Esophagus squamous epithelium (tissue), 5 donors: Measurements from ENCODE around the gene TXNDC2. TPM values are rescaled to one million over a fixed set of nuclear protein-coding genes. Genes with fewer than 3 reads are reported as not detected.

Source experiments
- DNase-seq: peaks from one replicate; lab custom pipeline; 2025; lab: John Stamatoyannopoulos, UW
- H3K27ac ChIP-seq, 4 donors: fragments of 200-600 bp; sonication (generic); one replicate each; pipeline ENCODE4 v1.5.1; 2016 to 2019; ENCODE audit warnings: mild to moderate bottlenecking in 1 of 4
- H3K27me3 ChIP-seq, 4 donors: fragments of 200-600 bp; sonication (generic); 1 replicate in 3 of 4; 2 replicates in 1 of 4; pipeline versions ENCODE4 v1.5.1 to v1.6.0; 2017 to 2021; ENCODE audit warnings: antibody characterized with exemption in 1 of 4
- H3K36me3 ChIP-seq, 3 donors: fragments of 200-600 bp; sonication (generic); one replicate each; pipeline ENCODE4 v1.5.1; 2016 to 2019
- H3K4me1 ChIP-seq, 3 donors: fragments of 200-600 bp; sonication (generic); one replicate each; pipeline ENCODE4 v1.5.1; 2017 to 2019
- H3K4me3 ChIP-seq, 4 donors: fragments of 200-600 bp; sonication (generic); 1 replicate in 3 of 4; 2 replicates in 1 of 4; pipeline ENCODE4 v1.5.1; 2016 to 2019; ENCODE audit warnings: mild to moderate bottlenecking in 2 of 4, moderate library complexity in 1 of 4
- H3K9me3 ChIP-seq, 3 donors: fragments of 200-600 bp; sonication (generic); one replicate each; pipeline ENCODE4 v1.5.1; 2016 to 2019
- POLR2A ChIP-seq, 4 donors: fragments of 450-650 bp; IDR thresholded peaks; one replicate each; pipeline ENCODE4 v1.6.1; 2017; ENCODE audit warnings: antibody characterized with exemption in 4 of 4, mild to moderate bottlenecking in 4 of 4, moderate library complexity in 3 of 4
- whole genome bisulfite sequencing, 2 donors: methylation state at CpG; one replicate each; pipeline ENCODE4 v1.1.5; 2018; 5-methylcytosine and 5-hydroxymethylcytosine counted together
- intact Hi-C: fragments of 100-400 bp; cut with DNase I; formaldehyde crosslinking; loops from one replicate; pipeline ENCODE4 v1.15.0; 2022
- total RNA-seq, 4 donors: library from RNA; depleted of rRNA; stranded (reverse); fragments of >200 nt; gene quantifications; one replicate each; pipeline ENCODE4 v1.1.0, GENCODE V29; 2016
- TF ChIP-seq, protein P1 (sequence below), 6 experiments: fragments of 450-650 bp in 4 of 6; fragments of 200-600 bp in 2 of 6; sonication (generic) in 2 of 6; IDR thresholded peaks; one replicate each; pipeline ENCODE4 v1.5.1; 2016 to 2019; ENCODE audit warnings: antibody characterized with exemption in 6 of 6, mild to moderate bottlenecking in 4 of 6, moderate library complexity in 4 of 6
- donor health status: DM: yes; HTN: yes; CAD: no.

The TXNDC2 gene
- total RNA-seq, 4 donors from 2014 or later = 0.09 TPM; not detected in 3

DNA sequence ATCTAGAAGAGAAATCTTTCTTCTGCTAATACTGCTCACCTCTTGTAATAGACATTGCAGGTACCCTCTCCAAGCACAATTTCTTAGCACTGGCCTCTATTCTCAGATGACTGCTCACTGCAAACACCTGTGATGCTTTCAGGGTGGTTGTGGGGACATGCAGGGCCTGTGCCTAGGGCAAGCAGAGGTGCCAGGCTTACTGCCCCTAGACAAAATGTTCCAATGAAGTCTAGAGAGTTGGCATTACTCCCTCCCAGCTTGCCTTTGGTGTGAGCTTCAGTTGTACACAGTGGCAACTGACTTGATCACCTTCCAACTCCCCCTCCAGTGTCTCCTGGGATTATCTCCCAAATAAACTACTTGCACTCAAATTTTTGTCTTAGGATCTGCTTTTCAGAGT, 12.9 kb upstream of the TXNDC2 start:
- no peaks in the 10 kb centered on the region for H3K27me3 ChIP-seq
- no peaks in the 10 kb centered on the region for H3K36me3 ChIP-seq
- no peaks in the 10 kb centered on the region for H3K9me3 ChIP-seq
- peaks cover 16 to 46% (median 27%) of the 10 kb centered on the region in 3 donors for H3K4me1 ChIP-seq
- no peak for TF ChIP-seq POLR2A (IDR thresholded peaks at IDR 0.05)
- TF ChIP-seq, protein P1, sequence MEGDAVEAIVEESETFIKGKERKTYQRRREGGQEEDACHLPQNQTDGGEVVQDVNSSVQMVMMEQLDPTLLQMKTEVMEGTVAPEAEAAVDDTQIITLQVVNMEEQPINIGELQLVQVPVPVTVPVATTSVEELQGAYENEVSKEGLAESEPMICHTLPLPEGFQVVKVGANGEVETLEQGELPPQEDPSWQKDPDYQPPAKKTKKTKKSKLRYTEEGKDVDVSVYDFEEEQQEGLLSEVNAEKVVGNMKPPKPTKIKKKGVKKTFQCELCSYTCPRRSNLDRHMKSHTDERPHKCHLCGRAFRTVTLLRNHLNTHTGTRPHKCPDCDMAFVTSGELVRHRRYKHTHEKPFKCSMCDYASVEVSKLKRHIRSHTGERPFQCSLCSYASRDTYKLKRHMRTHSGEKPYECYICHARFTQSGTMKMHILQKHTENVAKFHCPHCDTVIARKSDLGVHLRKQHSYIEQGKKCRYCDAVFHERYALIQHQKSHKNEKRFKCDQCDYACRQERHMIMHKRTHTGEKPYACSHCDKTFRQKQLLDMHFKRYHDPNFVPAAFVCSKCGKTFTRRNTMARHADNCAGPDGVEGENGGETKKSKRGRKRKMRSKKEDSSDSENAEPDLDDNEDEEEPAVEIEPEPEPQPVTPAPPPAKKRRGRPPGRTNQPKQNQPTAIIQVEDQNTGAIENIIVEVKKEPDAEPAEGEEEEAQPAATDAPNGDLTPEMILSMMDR (IDR thresholded peaks at IDR 0.05) = no peak
- intact Hi-C loops = no loop called here
- no peak overlapping the region for H3K27ac ChIP-seq
- DNase-seq = no peak
- H3K4me3 ChIP-seq = no peak overlapping the region

DNA sequence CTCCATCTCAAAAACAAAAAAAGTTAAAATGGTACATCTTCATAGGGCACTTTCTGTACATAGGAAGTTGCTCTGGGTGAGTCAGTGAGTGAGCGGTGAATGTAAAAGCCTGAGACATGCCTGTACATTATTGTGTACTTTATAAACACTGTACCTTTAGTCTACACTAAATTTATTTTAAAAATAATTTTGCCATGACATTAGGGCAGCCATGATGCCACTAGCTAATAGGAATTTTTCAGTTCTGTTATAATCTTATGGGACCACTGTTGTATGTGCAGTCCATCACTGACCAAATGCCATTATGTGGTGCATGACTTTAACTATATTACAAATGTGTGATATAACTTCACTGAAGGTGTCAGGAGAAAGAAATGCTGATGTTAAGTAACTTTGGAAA, 11.0 kb upstream of the TXNDC2 start:
- intact Hi-C loops = no loop called here
- Histone ChIP-seq H3K4me3 (no peak overlapping the region), H3K9me3 (no peaks in the 10 kb centered on the region), H3K27ac (no peak overlapping the region), H3K36me3 (no peaks in the 10 kb centered on the region), H3K27me3 (no peaks in the 10 kb centered on the region), H3K4me1 (peaks cover 9 to 27% (median 16%) of the 10 kb centered on the region in 3 donors)
- TF ChIP-seq, protein P1 (IDR thresholded peaks at IDR 0.05) = no peak
- no peak for TF ChIP-seq POLR2A (IDR thresholded peaks at IDR 0.05)
- 46 to 62% methylated on average over 1 of the region's 1 CpG for WGBS, 2 donors
- DNase-seq = no peak

DNA sequence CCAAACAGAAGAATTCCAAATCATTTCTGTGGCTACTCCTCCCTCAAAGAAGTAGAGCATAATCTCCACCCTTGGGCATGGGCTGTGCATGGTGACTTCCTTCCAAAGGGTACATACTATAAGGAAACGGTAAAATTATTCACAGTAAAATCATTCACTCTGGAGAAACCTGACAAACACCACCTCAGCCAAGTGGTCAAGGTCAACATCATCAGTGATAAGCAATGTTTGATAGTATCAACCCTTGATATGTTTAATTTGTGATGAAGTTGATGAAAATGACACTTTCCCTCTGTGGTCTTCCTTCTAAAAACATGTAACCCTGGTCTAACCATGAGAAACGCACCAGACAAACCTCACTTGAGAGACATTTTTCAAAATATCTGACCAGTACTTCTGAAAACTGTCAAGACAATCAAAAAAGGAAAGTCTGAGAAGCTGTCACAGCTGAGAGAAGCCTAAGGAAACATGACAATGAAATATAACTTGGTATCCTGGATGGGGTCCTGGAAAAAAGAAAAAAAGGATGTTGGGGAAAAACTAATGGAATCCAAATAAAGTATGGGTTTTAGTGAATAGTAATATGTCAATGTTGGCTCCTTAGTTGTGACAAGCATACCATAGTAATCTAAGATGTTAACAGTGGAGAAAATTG, 9.4 kb upstream of the TXNDC2 start:
- H3K4me1 ChIP-seq = peaks cover 0 to 12% (median 6%) of the 10 kb centered on the region in 3 donors
- peak overlapping the region; percentile 58 to 77 (median 61) for H3K27ac ChIP-seq
- TF ChIP-seq, protein P1 (IDR thresholded peaks at IDR 0.05) = no peak
- TF ChIP-seq POLR2A (IDR thresholded peaks at IDR 0.05) = no peak
- peak overlapping the region in 2 of 4 donors; percentile 10 to 44 for H3K4me3 ChIP-seq
- no peak for DNase-seq
- H3K9me3 ChIP-seq = no peaks in the 10 kb centered on the region
- WGBS, 2 donors = 79 to 84% methylated on average over 2 of the region's 2 CpGs
- H3K27me3 ChIP-seq = no peaks in the 10 kb centered on the region
- H3K36me3 ChIP-seq = no peaks in the 10 kb centered on the region
- intact Hi-C loops = no loop called here

DNA sequence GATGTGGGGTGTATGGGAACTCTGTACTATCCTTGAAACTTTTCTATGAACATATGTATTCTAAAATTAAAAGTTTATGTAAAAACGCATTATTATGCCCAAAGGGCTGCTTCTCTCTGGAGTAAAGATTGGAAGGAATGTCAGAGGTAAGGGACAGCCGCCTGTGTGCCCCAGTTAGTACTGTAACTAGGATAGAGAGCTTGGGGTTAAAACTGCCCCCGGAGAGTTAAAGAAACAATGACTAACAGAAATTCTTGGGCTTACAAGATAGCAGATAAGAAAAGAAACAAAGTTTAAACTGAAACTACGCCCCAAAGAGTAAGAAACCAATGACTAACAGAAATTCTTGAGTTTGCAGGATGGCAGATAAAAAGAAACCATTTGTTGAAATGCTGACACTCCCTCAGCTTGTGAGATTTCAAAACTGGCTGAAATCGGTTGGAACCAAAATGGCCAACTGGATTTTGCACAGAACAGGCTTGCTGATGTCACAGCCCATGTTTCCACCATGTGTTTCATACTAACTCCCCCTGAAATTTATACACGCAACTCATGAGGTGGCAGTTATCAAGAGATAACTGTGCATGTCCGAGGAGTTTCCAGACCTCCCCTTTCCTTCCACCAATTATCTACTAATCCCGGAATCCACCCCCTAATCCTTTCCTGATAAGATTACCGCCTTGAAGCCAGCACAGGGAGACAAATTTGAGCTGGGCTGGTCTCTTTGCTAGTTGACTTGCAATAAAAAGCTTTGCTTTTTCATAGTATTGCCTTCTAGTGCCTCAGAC, 8.7 kb upstream of the TXNDC2 start:
- H3K4me1 ChIP-seq = peaks cover 0 to 12% (median 6%) of the 10 kb centered on the region in 3 donors
- peak overlapping the region in 2 of 4 donors; percentile 10 to 44 for H3K4me3 ChIP-seq
- H3K27ac ChIP-seq = peak overlapping the region; percentile 60 to 77 (median 62)
- no peak for TF ChIP-seq POLR2A (IDR thresholded peaks at IDR 0.05)
- TF ChIP-seq, protein P1 (IDR thresholded peaks at IDR 0.05) = no peak
- no peak for DNase-seq
- 38 to 41% methylated on average over 9 of the region's 9 CpGs for WGBS, 2 donors
- intact Hi-C loops = no loop called here
- H3K9me3 ChIP-seq = no peaks in the 10 kb centered on the region
- no peaks in the 10 kb centered on the region for H3K36me3 ChIP-seq
- no peaks in the 10 kb centered on the region for H3K27me3 ChIP-seq

DNA sequence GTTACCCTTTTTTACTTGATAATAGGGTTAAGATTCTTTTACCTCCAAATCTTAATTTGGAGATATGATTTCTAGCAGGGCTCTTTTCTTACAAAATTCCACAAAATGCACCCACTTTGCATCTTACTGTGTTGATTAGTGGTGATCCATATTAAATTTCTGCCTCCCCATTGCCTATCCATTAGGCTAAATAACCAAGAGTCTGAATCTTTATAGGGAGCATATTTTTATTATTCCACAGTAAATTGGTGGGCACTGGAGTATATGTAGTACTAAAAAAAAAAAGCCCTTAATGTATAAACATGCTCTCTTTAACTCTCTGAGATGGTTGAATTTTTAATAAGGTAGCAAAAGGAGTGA, 8.1 kb upstream of the TXNDC2 start:
- Histone ChIP-seq H3K4me3 (no peak overlapping the region), H3K9me3 (no peaks in the 10 kb centered on the region)

More for the DNA sequence above, 8.1 kb upstream of the TXNDC2 start:
- no peak for DNase-seq
- peaks cover 0 to 12% (median 6%) of the 10 kb centered on the region in 3 donors for H3K4me1 ChIP-seq
- H3K36me3 ChIP-seq = no peaks in the 10 kb centered on the region
- no peaks in the 10 kb centered on the region for H3K27me3 ChIP-seq
- TF ChIP-seq POLR2A (IDR thresholded peaks at IDR 0.05) = no peak
- TF ChIP-seq, protein P1 (IDR thresholded peaks at IDR 0.05) = no peak
- intact Hi-C loops = no loop called here
- peak overlapping the region; percentile 60 to 77 (median 62) for H3K27ac ChIP-seq
